Chondrocyte (in vitro differentiated cells): ENCODE results near the gene IL32. TPM values are rescaled to one million over a fixed set of nuclear protein-coding genes. Genes with fewer than 3 reads are reported as not detected.
"Not testable (repeated sequence)": the region's sequence is repeated elsewhere in the genome, so short reads cannot be mapped to it uniquely, and the experiment has no call there.

ENCODE experiments used
- DNase-seq: peaks from one replicate; pipeline ENCODE4 v3.0.0; 2021; ENCODE audit warnings: mixed read lengths, low spot score
- H3K27ac Mint-ChIP-seq: one replicate; pipeline ENCODE4 v1.8.0; 2021; ENCODE audit warnings: mild to moderate bottlenecking, moderate library complexity, mixed read lengths; ENCODE audit not compliant: unreplicated experiment
- H3K27me3 Mint-ChIP-seq: 2 replicates; pipeline ENCODE4 v1.8.0; 2021; ENCODE audit warnings: low read depth, mixed read lengths
- H3K36me3 Mint-ChIP-seq: 2 replicates; pipeline ENCODE4 v1.8.0; 2021; ENCODE audit warnings: low read depth, mixed read lengths
- H3K4me1 Mint-ChIP-seq: 2 replicates; pipeline ENCODE4 v1.8.0; 2021; ENCODE audit warnings: low read depth, mild to moderate bottlenecking, mixed read lengths
- H3K4me3 Mint-ChIP-seq: one replicate; pipeline ENCODE4 v1.8.0; 2021; ENCODE audit warnings: mild to moderate bottlenecking, moderate library complexity, mixed read lengths; ENCODE audit not compliant: unreplicated experiment
- H3K9me3 Mint-ChIP-seq: 2 replicates; pipeline ENCODE4 v1.8.0; 2021; ENCODE audit warnings: low read depth, mixed read lengths
- total RNA-seq: library from RNA; stranded (reverse); gene quantifications from 3 replicates; pipeline ENCODE4 v1.2.1, GENCODE V29; 2021
- TF ChIP-seq, protein P1 (sequence below): fragments of 200-600 bp; sonication (generic); IDR thresholded peaks from 2 replicates; pipeline ENCODE4 v1.5.0; 2021; ENCODE audit warnings: antibody characterized with exemption, mild to moderate bottlenecking, moderate library complexity

The IL32 gene
- total RNA-seq, 1 donor from 2014 or later, result 17.8 TPM

DNA sequence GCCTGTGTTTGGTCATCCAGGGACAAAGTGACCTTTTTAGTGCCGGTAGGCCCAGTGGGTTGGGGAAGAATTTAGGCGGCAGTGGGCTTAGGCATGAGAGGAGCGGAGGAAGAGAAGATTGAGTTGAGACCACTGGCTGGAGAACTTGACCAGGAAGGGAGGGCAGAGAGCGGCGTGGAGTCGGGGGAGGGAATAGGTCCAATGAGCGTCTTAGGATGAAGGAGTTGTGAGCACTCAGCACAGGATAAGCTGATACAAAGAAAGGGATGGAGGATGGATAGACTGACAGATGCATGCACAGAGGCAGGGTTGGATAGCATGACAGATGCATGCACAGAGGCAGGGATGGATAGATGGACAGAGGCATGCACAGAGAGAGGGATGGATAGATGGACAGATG is 8.0 kb downstream of the IL32 start:
- Mint-ChIP-seq H3K36me3 (peaks cover 2% of the 10 kb centered on the region), H3K4me3 (no peak overlapping the region), H3K4me1 (no peaks in the 10 kb centered on the region), H3K27me3 (peaks cover 34% of the 10 kb centered on the region), H3K9me3 (no peaks in the 10 kb centered on the region), H3K27ac (no peak overlapping the region)
- no peak for DNase-seq
- TF ChIP-seq, protein P1, sequence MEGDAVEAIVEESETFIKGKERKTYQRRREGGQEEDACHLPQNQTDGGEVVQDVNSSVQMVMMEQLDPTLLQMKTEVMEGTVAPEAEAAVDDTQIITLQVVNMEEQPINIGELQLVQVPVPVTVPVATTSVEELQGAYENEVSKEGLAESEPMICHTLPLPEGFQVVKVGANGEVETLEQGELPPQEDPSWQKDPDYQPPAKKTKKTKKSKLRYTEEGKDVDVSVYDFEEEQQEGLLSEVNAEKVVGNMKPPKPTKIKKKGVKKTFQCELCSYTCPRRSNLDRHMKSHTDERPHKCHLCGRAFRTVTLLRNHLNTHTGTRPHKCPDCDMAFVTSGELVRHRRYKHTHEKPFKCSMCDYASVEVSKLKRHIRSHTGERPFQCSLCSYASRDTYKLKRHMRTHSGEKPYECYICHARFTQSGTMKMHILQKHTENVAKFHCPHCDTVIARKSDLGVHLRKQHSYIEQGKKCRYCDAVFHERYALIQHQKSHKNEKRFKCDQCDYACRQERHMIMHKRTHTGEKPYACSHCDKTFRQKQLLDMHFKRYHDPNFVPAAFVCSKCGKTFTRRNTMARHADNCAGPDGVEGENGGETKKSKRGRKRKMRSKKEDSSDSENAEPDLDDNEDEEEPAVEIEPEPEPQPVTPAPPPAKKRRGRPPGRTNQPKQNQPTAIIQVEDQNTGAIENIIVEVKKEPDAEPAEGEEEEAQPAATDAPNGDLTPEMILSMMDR, result no peak

DNA sequence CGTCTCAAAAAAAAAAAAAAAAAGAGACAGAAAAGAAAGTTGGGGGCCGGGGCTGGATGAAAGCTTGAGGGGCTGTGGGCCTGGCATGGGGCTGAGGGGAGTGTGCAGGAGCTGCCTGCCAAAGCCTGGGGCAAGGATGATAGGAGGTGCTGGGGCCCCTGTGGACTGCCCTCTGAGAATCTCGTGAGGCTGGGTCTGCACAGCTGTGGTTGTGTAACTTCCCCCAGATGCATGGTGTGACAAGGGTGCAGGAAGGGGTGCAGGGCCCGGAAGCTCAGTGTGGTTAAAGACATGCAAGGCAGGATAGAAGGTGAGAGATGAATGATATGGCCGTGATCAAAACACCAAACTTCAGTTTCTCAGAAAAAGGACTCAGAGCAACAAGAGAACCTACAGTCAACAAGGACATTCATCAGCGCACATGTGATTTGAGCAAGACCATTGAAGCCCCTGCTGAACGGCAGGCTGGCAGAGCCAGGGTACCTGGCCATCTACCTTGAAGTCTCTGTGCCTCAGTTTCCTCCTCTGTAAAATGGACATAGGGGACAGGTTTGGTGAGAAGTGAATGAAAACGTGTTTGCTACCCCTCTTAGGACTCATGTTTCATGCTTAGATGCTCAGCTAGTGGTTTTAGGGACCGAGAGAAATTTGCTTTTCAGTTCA is 9.6 kb downstream of the IL32 start:
- H3K36me3 Mint-ChIP-seq, result peaks cover 2% of the 10 kb centered on the region
- DNase-seq, result no peak
- H3K27me3 Mint-ChIP-seq, result peaks cover 44% of the 10 kb centered on the region
- no peak overlapping the region for H3K4me3 Mint-ChIP-seq
- no peak overlapping the region for H3K27ac Mint-ChIP-seq
- TF ChIP-seq, protein P1, result no peak
- H3K9me3 Mint-ChIP-seq, result no peaks in the 10 kb centered on the region
- H3K4me1 Mint-ChIP-seq, result no peaks in the 10 kb centered on the region

DNA sequence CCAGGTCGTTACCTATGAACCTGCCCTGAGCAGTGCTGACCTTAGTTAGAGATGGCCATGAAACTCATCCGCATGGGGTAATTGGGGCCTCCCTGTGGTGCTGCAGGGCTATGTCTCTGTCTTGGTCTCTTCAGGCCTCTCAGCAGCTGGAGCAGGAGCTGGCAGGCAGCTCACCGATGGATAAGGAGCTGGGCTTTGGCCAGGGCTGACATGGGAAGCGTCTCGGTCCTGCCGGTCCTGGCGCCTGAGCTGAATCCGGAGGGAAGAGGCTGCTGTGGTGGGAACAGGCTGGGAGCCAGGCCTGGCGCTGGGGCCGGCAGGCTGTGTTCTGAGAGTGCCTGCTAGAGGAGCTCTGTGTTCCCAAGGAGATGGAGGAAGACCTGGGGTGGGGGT is 10.1 kb downstream of the IL32 start:
- no peak for DNase-seq
- H3K4me1 Mint-ChIP-seq, result no peaks in the 10 kb centered on the region
- H3K36me3 Mint-ChIP-seq, result peaks cover 2% of the 10 kb centered on the region
- TF ChIP-seq, protein P1, result no peak
- no peak overlapping the region for H3K27ac Mint-ChIP-seq
- H3K9me3 Mint-ChIP-seq, result no peaks in the 10 kb centered on the region
- H3K27me3 Mint-ChIP-seq, result peaks cover 45% of the 10 kb centered on the region
- no peak overlapping the region for H3K4me3 Mint-ChIP-seq

DNA sequence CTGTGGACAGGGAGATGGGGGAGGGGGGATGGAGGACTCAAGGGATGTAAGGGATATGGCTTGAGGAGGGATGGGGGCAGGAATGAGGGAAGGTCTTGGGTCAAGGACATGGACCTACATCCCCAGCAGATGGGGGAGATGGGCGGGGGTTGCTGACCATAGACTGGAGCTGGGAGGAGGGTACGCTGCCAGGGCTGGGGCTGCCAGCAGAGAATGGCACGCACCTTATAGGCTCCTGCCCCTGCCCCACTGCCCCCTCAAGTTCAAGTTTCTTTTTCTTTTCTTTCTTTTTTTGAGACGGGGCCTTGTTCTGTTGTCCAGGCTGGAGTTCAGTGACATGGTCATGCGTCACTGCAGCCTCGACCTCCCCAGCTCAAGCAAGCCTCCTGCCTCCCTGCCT is 10.5 kb downstream of the IL32 start:
- peaks cover 47% of the 10 kb centered on the region for H3K27me3 Mint-ChIP-seq
- not testable (repeated sequence) for H3K9me3 Mint-ChIP-seq, H3K4me3 Mint-ChIP-seq, DNase-seq, H3K27ac Mint-ChIP-seq, H3K4me1 Mint-ChIP-seq, H3K36me3 Mint-ChIP-seq

DNA sequence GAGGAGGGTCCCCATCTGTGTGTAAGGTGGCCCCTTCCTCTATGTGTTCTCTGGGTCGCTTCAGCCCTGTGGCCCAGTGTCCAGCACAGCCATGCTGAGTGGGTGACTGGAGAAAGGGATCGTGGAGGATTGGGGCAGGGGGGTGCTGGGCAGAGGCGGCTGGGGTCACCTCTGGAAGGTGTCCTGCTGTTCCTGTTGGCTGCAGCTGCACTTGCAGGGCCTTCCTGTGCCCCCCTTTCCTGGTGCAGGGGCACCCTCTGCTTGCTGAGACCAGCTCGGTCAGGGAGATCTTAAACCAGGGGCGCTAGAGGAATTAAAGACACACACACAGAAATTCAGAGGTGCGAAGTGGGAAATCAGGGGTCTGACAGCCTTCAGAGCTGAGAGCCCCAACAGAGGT is 11.1 kb downstream of the IL32 start:
- no peak overlapping the region for H3K27ac Mint-ChIP-seq
- H3K27me3 Mint-ChIP-seq, result peaks cover 47% of the 10 kb centered on the region
- DNase-seq, result no peak
- no peaks in the 10 kb centered on the region for H3K9me3 Mint-ChIP-seq
- TF ChIP-seq, protein P1, result no peak
- H3K4me1 Mint-ChIP-seq, result no peaks in the 10 kb centered on the region
- H3K36me3 Mint-ChIP-seq, result peaks cover 1% of the 10 kb centered on the region
- no peak overlapping the region for H3K4me3 Mint-ChIP-seq

DNA sequence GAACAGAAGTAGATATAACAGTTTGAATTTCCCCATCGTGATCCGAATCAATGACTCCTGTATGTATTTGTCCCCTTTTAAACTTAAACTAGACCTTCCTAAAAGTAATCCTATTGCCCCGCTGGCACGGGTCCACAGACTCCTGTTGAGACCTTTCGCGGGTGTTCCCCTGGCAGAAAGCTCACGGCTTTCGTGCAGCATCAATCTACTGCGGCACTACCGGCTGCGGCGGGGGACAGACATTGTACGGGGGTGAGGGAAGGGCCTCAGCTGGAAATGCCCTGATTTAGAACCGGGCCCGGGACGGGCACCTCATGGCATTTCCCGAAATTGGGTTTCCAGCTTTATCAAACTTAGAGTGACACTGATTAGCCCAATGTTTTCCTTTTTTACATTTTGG is 14.6 kb downstream of the IL32 start:
- no peak overlapping the region for H3K4me3 Mint-ChIP-seq
- H3K9me3 Mint-ChIP-seq, result no peaks in the 10 kb centered on the region
- H3K27ac Mint-ChIP-seq, result no peak overlapping the region
- TF ChIP-seq, protein P1, result no peak
- no peak for DNase-seq
- no peaks in the 10 kb centered on the region for H3K36me3 Mint-ChIP-seq
- H3K4me1 Mint-ChIP-seq, result no peaks in the 10 kb centered on the region
- H3K27me3 Mint-ChIP-seq, result peaks cover 29% of the 10 kb centered on the region

DNA sequence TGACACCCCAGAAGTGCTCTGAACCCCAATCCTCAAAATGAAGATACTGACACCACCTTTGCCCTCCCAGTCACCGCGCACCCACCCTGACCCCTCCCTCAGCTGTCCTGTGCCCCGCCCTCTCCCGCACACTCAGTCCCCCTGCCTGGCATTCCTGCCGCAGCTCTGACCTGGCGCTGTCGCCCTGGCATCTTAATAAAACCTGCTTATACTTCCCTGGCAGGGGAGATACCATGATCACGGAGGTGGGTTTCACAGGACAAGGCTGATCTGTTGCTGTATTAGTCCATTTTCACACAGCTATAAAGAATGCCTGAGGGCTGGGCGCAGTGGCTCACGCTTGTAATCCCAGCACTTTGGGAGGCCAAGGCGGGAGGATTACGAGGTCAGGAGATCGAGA is 16.5 kb downstream of the IL32 start:
- H3K4me1 Mint-ChIP-seq, H3K9me3 Mint-ChIP-seq, H3K4me3 Mint-ChIP-seq, DNase-seq, H3K27ac Mint-ChIP-seq, H3K36me3 Mint-ChIP-seq: not testable (repeated sequence)
- peaks cover 24% of the 10 kb centered on the region for H3K27me3 Mint-ChIP-seq

DNA sequence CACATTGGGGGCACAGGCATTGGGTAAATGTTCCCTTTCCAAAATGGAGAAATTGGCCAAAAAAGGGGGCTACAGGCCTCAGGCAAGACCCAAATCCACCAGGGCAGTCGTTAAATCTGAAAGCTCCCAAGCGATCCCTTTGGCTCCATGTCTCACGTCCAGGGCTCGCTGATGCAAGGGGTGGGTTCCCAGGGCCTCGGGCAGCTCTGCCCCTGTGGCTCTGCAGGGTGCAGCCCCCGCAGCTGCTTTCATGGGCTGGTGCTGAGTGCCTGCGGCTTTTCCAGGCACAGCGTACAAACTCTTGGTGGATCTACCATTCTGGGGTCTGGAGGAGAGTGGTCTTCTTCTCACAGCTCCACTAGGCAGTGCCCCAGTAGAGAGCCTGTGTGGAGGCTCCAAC is 18.0 kb downstream of the IL32 start:
- not testable (repeated sequence) for H3K4me3 Mint-ChIP-seq, H3K36me3 Mint-ChIP-seq, H3K4me1 Mint-ChIP-seq, DNase-seq, H3K9me3 Mint-ChIP-seq, H3K27ac Mint-ChIP-seq
- peaks cover 21% of the 10 kb centered on the region for H3K27me3 Mint-ChIP-seq
